K562 (cell line): ENCODE measurements around the gene SVEP1. TPM values are rescaled to one million over a fixed set of nuclear protein-coding genes. Genes with fewer than 3 reads are reported as not detected.

ENCODE experiments used
- ATAC-seq: fragments of 200-7000 bp; cut with Tn5 transposase; 3 replicates; pipeline ENCODE4 v1.9.1; 2020; ENCODE audit warnings: moderate library complexity
- BruUV-seq: library from RNA; stranded (reverse); fragments of 400-500 nt; replicated peaks from 2 replicates; lab custom pipeline; 2021; lab: Mats Ljungman, UMichigan
- CTCF ChIA-PET: fragments of 300-600 bp; formaldehyde crosslinking; extraction: SDS; loops from one replicate; lab custom pipeline; 2021; ENCODE audit warnings: low intra/inter-chr PET ratio; lab: Yijun Ruan, JAX
- POLR2A ChIA-PET: fragments of 300-600, 350-650 bp; sonication (Branson Sonifier 250); formaldehyde crosslinking; extraction: SDS; loops from one replicate; lab custom pipeline; 2021; ENCODE audit warnings: antibody characterized with exemption, inconsistent platforms; lab: Yijun Ruan, JAX
- DNase-seq, 4 experiments: peaks; one replicate each; pipeline versions ENCODE4 v3.0.0 to v3.0.0-alpha.2; 2011 to 2018; ENCODE audit warnings: low spot score in 3 of 4, mixed read lengths in 3 of 4; ENCODE audit errors: extremely low read depth in 1 of 4
- FAIRE-seq: peaks from 2 replicates; lab custom pipeline; 2011; peaks lifted over from hg19 to GRCh38; lab: Jason Lieb, UNC
- H2AFZ ChIP-seq: 2 replicates; pipeline ENCODE4 v1.6.0; 2011; ENCODE audit warnings: low read depth, low read length, control low read depth, inconsistent platforms
- H3K27ac ChIP-seq: fragments of 200-600 bp; 3 replicates; pipeline ENCODE4 v1.8.0; 2011; ENCODE audit warnings: low read depth, mild to moderate bottlenecking, control low read depth, inconsistent platforms, low read length, moderate library complexity, mixed read lengths; ENCODE audit errors: extremely low read depth
- H3K27me3 ChIP-seq, 2 experiments: fragments of 300-600 bp in 1 of 2; 2 replicates in 1 of 2; 3 replicates in 1 of 2; pipeline versions ENCODE4 v1.6.0 to v1.8.0; 2011; ENCODE audit warnings: inconsistent platforms in 2 of 2, low read length in 2 of 2, mild to moderate bottlenecking in 1 of 2, mixed read lengths in 1 of 2, moderate library complexity in 1 of 2; ENCODE audit not compliant: control insufficient read depth in 2 of 2, insufficient read depth in 2 of 2
- H3K36me3 ChIP-seq: fragments of 300-600 bp; 3 replicates; pipeline ENCODE4 v1.8.0; 2011; ENCODE audit warnings: mild to moderate bottlenecking, low read length, inconsistent platforms; ENCODE audit not compliant: control insufficient read depth, insufficient read depth
- H3K4me1 ChIP-seq, 2 experiments: fragments of 200-600 bp in 1 of 2; replicated peaks in 1 of 2; 2 replicates in 1 of 2; 3 replicates in 1 of 2; pipeline versions ENCODE4 v1.5.1 to v1.8.0; 2011; ENCODE audit warnings: inconsistent platforms in 2 of 2, low read length in 2 of 2, mild to moderate bottlenecking in 1 of 2, mixed read lengths in 1 of 2, moderate library complexity in 1 of 2; ENCODE audit not compliant: control insufficient read depth in 2 of 2, insufficient read depth in 2 of 2
- H3K4me2 ChIP-seq: 2 replicates; pipeline ENCODE4 v1.6.1; 2011; ENCODE audit warnings: low read length, control low read depth, inconsistent platforms, mixed read lengths; ENCODE audit not compliant: insufficient read depth
- H3K4me3 ChIP-seq: fragments of 200-600 bp; sonication (generic), shearing (Covaris generic); 2 replicates; pipeline ENCODE4 v1.5.1; 2016; ENCODE audit warnings: control low read depth, inconsistent platforms
- H3K79me2 ChIP-seq: fragments of 200-600 bp; 3 replicates; pipeline ENCODE4 v1.8.0; 2011; ENCODE audit warnings: low read length, inconsistent platforms; ENCODE audit not compliant: control insufficient read depth, insufficient read depth
- H3K9ac ChIP-seq, 2 experiments: 2 replicates each; pipeline versions ENCODE4 v1.6.0 to v1.6.1; 2011; ENCODE audit warnings: low read depth in 2 of 2, low read length in 2 of 2, control low read depth in 1 of 2, inconsistent platforms in 1 of 2, mild to moderate bottlenecking in 1 of 2, mixed read lengths in 1 of 2; ENCODE audit not compliant: insufficient read depth in 1 of 2
- H3K9me1 ChIP-seq: one replicate; pipeline ENCODE4 v1.6.0; 2011; ENCODE audit warnings: inconsistent platforms, mild to moderate bottlenecking, low read length, moderate library complexity; ENCODE audit not compliant: control insufficient read depth, insufficient read depth
- H3K9me3 ChIP-seq: replicated peaks from 2 replicates; pipeline ENCODE4 v1.5.1; 2011; ENCODE audit warnings: low read depth, low read length, inconsistent platforms; ENCODE audit not compliant: control insufficient read depth, insufficient read depth
- H4K20me1 ChIP-seq: replicated peaks from 2 replicates; pipeline ENCODE4 v1.6.1; 2011; ENCODE audit warnings: low read length, inconsistent platforms, mixed read lengths; ENCODE audit not compliant: control insufficient read depth, insufficient read depth
- FOXK2 ChIP-seq, 2 experiments: fragments of 450-650 bp; IDR thresholded peaks in 1 of 2; conservative IDR thresholded peaks in 1 of 2; 2 replicates each; pipeline ENCODE4 v1.6.1; 2016; ENCODE audit warnings: low read depth in 2 of 2, mild to moderate bottlenecking in 1 of 2
- GABPA ChIP-seq: fragments of 200-800 bp; sonication (Bioruptor generic); conservative IDR thresholded peaks from 2 replicates; pipeline ENCODE4 v1.6.1; 2016; ENCODE audit warnings: low read depth, missing genetic modification characterization, missing compliant biosample characterization
- HMG20A ChIP-seq: fragments of 450-650 bp; formaldehyde crosslinking; conservative IDR thresholded peaks from 2 replicates; pipeline ENCODE4 v1.4.0; 2020; ENCODE audit warnings: mild to moderate bottlenecking, mixed read lengths
- HSF4 ChIP-seq: fragments of 250-450 bp; sonication (Bioruptor Pico); IDR thresholded peaks from 2 replicates; pipeline ENCODE4 v2.1.2; 2022; ENCODE audit warnings: mild to moderate bottlenecking, moderate library complexity, borderline replicate concordance
- NFE2L1 ChIP-seq: fragments of 450-650 bp; IDR thresholded peaks from 2 replicates; pipeline ENCODE4 v1.6.1; 2016; ENCODE audit warnings: missing genetic modification characterization, low read depth, mild to moderate bottlenecking, missing compliant biosample characterization, moderate library complexity, borderline replicate concordance
- RBM22 ChIP-seq: fragments of 200-400 bp; formaldehyde crosslinking; IDR thresholded peaks from 2 replicates; pipeline ENCODE4 v1.6.1; 2018; ENCODE audit warnings: low read length, low read depth; ENCODE audit not compliant: poor library complexity, severe bottlenecking
- SIX5 ChIP-seq, 2 experiments: IDR thresholded peaks; 2 replicates each; pipeline ENCODE4 v1.6.1; 2011; ENCODE audit warnings: low read length in 2 of 2, borderline replicate concordance in 1 of 2, low read depth in 1 of 2, mild to moderate bottlenecking in 1 of 2, moderate library complexity in 1 of 2; ENCODE audit not compliant: insufficient read depth in 1 of 2
- WGBS: fragments of 100-300 bp; shearing (Covaris generic); methylation state at CpG from one replicate; pipeline ENCODE4 v1.1.6; 2016; ENCODE audit warnings: low coverage, mixed read lengths; ENCODE audit not compliant: insufficient coverage; ENCODE audit errors: missing lambda C conversion rate; 5-methylcytosine and 5-hydroxymethylcytosine counted together
- in situ Hi-C: fragments of 300-500 bp; cut with MboI; formaldehyde crosslinking; loops from 4 replicates; pipeline ENCODE4 v1.15.0; 2018; ENCODE audit warnings: inconsistent platforms, mixed read lengths
- intact Hi-C: fragments of 100-400 bp; cut with micrococcal nuclease; formaldehyde crosslinking; loops from 2 replicates; pipeline ENCODE4 v1.14.2; 2022
- polyA plus RNA-seq, 8 experiments: library from polyadenylated mRNA; depleted of rRNA in 4 of 8; stranded (reverse) in 5 of 8; unstranded in 3 of 8; fragments of >200 nt; fragmentation: Nextera tagmentation in 2 of 8; fragmentation: Illumina TruSeq in 1 of 8; extraction: Ambion mirVana in 2 of 8; extraction: Trizol in 1 of 8; gene quantifications; 2 replicates each; pipeline versions ENCODE4 v1.2.1 to v1.2.3, GENCODE V29; 2011 to 2014; ENCODE audit warnings: inconsistent platforms in 1 of 8, missing spikeins in 1 of 8
- total RNA-seq, 7 experiments: library from RNA; depleted of rRNA in 6 of 7; stranded (reverse); fragments of >200 nt in 6 of 7; fragmentation: Illumina TruSeq in 2 of 7; extraction: Trizol in 2 of 7; gene quantifications; 2 replicates each; pipeline versions ENCODE4 v1.2.1 to v1.2.3, GENCODE V29; 2011 to 2021; ENCODE audit warnings: low replicate concordance in 1 of 7
- TF ChIP-seq, protein P1 (sequence below): fragments of 250-450 bp; sonication (Bioruptor Pico); IDR thresholded peaks from 2 replicates; pipeline ENCODE4 v1.5.0; 2021
- TF ChIP-seq, protein P2 (sequence below): fragments of 150-350 bp; IDR thresholded peaks from 2 replicates; pipeline ENCODE4 v1.6.1; 2014; ENCODE audit warnings: low read depth, mild to moderate bottlenecking, low read length, borderline replicate concordance
- TF ChIP-seq, protein P3 (sequence below): IDR thresholded peaks from 2 replicates; pipeline ENCODE4 v1.6.1; 2011; ENCODE audit not compliant: insufficient read length; ENCODE audit errors: extremely low read depth

The SVEP1 gene
- total and polyA plus RNA-seq, 9 of the 15 experiments (the other 6 are each of a cell fraction or from before 2014, with no cell fraction given): 0.20 to 0.84 (median 0.43) TPM

DNA sequence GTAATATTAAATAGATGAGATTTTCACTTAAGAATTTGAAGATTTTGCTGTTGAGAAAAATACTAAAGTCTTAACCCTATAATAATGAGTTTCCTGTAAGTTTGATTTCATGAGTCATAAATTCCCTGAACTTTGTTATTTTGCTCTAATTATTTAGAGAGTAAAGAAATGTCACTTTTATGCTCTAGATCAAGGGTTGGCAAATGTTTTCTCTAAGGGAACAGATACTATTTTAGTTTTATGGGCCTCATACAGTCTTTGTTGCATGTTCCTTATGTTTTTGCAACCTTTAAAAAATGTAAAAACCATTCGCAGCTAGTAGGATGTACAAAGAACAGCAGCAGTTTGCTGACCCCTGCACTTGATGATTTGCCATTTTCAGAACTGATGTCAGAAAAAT is 241.4 kb downstream of the SVEP1 start:
- FAIRE-seq (no peak), ATAC-seq (no peak), DNase-seq (no peak)
- Histone ChIP-seq H3K4me3 (no peak overlapping the region), H2AFZ (no peak overlapping the region), H3K9me1 (no peaks in the 10 kb centered on the region), H3K9me3 (no peaks in the 10 kb centered on the region), H3K9ac (no peak overlapping the region), H3K27me3 (0 out of 5 replicates have a peak, but pooled peaks cover 0 to 2% of the 10 kb centered on the region in 2 experiments), H3K36me3 (no peaks in the 10 kb centered on the region), H3K4me2 (no peak overlapping the region), H3K79me2 (no peaks in the 10 kb centered on the region), H4K20me1 (no peaks in the 10 kb centered on the region), H3K4me1 (no peaks in the 10 kb centered on the region), H3K27ac (no peak overlapping the region)
- WGBS: 0% methylated on average over 1 of the region's 1 CpG
- no TSS peak for BruUV-seq
- in situ Hi-C loops: no loop called here
- ChIA-PET CTCF (no interaction called here), POLR2A (no interaction called here)
- intact Hi-C loops: no loop called here
- TF ChIP-seq, protein P1, sequence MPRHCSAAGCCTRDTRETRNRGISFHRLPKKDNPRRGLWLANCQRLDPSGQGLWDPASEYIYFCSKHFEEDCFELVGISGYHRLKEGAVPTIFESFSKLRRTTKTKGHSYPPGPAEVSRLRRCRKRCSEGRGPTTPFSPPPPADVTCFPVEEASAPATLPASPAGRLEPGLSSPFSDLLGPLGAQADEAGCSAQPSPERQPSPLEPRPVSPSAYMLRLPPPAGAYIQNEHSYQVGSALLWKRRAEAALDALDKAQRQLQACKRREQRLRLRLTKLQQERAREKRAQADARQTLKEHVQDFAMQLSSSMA (CRISPR knock-in tag): no peak
- no peak for TF ChIP-seq NFE2L1 (tag)

DNA sequence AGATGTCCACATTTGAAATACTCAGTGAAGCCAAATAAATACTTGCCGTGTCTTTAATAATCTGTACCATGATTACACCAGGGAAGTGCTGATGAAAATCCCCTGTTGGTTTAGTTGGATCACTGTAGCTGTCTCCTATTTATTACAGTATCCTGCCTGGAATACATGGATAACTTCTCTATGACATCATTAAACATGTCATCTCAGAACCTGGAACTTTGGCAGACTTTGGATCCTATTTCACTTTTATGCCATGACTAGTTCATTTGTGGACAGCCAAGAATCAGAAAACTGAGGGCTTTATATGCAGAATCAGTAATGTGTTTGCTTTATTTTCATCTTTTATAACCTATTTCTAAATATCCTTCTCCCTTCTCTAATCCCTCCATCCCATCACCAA is 241.8 kb downstream of the SVEP1 start, which contains the start of gene TXNDC8:
Gene TXNDC8, minus strand, starts transcription at position 137 of the 400 bp plus-strand sequence.
- POLR2A ChIA-PET: interaction anchor here (1.0 kb wide), 1 partner anchor 25 kb away, joined by 3 read pairs; no protein-coding TSS in a partner anchor
- H3K79me2 ChIP-seq: no peaks in the 10 kb centered on the region
- ATAC-seq (no peak), FAIRE-seq (no peak), DNase-seq (no peak)
- intact Hi-C loops: no loop called here
- 6% methylated on average over 1 of the region's 1 CpG for WGBS
- no TSS peak for BruUV-seq
- in situ Hi-C loops: no loop called here
- H3K9me1 ChIP-seq: no peaks in the 10 kb centered on the region
- H3K4me3 ChIP-seq: no peak within 1 kb of the TSS
- H3K4me1 ChIP-seq: no peaks in the 10 kb centered on the region
- H3K27me3 ChIP-seq: 0 out of 5 replicates have a peak, but pooled peaks cover 0 to 4% of the 10 kb centered on the region in 2 experiments
- no peak within 1 kb of the TSS for H3K4me2 ChIP-seq
- CTCF ChIA-PET: no interaction called here
- no peaks in the 10 kb centered on the region for H4K20me1 ChIP-seq
- no peaks in the 10 kb centered on the region for H3K9me3 ChIP-seq
- no peak within 1 kb of the TSS for H2AFZ ChIP-seq
- H3K36me3 ChIP-seq: no peaks in the 10 kb centered on the region
- H3K9ac ChIP-seq: no peak within 1 kb of the TSS
- no peak within 1 kb of the TSS for H3K27ac ChIP-seq
- no peak for TF ChIP-seq HMG20A
- no peak for TF ChIP-seq HSF4 (CRISPR knock-in tag)
- TF ChIP-seq FOXK2 (conservative IDR thresholded peaks at IDR 0.05 in 1 of 2, IDR thresholded peaks at IDR 0.05 in 1 of 2; ENCODE audit: low read depth in 2 of 2): no peak
- no peak for TF ChIP-seq RBM22
- TF ChIP-seq GABPA: no peak
- TF ChIP-seq, protein P2, sequence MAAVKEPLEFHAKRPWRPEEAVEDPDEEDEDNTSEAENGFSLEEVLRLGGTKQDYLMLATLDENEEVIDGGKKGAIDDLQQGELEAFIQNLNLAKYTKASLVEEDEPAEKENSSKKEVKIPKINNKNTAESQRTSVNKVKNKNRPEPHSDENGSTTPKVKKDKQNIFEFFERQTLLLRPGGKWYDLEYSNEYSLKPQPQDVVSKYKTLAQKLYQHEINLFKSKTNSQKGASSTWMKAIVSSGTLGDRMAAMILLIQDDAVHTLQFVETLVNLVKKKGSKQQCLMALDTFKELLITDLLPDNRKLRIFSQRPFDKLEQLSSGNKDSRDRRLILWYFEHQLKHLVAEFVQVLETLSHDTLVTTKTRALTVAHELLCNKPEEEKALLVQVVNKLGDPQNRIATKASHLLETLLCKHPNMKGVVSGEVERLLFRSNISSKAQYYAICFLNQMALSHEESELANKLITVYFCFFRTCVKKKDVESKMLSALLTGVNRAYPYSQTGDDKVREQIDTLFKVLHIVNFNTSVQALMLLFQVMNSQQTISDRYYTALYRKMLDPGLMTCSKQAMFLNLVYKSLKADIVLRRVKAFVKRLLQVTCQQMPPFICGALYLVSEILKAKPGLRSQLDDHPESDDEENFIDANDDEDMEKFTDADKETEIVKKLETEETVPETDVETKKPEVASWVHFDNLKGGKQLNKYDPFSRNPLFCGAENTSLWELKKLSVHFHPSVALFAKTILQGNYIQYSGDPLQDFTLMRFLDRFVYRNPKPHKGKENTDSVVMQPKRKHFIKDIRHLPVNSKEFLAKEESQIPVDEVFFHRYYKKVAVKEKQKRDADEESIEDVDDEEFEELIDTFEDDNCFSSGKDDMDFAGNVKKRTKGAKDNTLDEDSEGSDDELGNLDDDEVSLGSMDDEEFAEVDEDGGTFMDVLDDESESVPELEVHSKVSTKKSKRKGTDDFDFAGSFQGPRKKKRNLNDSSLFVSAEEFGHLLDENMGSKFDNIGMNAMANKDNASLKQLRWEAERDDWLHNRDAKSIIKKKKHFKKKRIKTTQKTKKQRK: no peak
- TF ChIP-seq SIX5 (IDR thresholded peaks at IDR 0.05; ENCODE audit: borderline replicate concordance in 1 of 2, insufficient read depth in 1 of 2, low read depth in 1 of 2, low read length in 2 of 2): no peak
- TF ChIP-seq, protein P3, sequence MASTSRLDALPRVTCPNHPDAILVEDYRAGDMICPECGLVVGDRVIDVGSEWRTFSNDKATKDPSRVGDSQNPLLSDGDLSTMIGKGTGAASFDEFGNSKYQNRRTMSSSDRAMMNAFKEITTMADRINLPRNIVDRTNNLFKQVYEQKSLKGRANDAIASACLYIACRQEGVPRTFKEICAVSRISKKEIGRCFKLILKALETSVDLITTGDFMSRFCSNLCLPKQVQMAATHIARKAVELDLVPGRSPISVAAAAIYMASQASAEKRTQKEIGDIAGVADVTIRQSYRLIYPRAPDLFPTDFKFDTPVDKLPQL: no peak
